ENCODE results near the gene RAB7A. TPM values are rescaled to one million over a fixed set of nuclear protein-coding genes. Genes with fewer than 3 reads are reported as not detected.

RAB7A gene
- polyA plus RNA-seq, 1 donor from 2014 or later: 42.4 TPM

DNA sequence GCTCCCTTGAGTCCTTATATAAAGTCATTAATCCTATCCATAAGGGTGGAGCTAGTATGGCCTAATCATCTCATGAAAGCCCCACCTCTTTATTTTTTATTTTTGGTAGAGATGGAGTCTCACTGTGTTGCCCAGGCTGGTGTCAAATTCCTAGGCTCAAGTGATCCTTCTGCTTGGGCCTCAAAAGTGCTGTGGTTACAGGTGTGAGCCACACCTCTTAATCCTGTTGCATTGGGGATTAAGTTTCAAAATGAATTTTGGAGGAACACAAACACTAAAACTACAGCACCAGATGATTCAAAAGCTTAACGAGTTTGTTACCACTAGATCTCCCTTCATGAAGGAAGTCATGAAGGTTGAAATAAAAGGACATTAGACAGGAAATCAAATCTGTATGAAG is 27.7 kb downstream of the RAB7A start:
- Histone ChIP-seq H3K36me3 (ENCODE audit: insufficient read depth, low read length) (no peaks in the 10 kb centered on the region), H2AFZ (ENCODE audit: low read depth, low read length) (no peak overlapping the region), H3K9ac (ENCODE audit: low read length) (no peak overlapping the region), H3K27ac (ENCODE audit: low read length) (no peak overlapping the region), H3K27me3 (ENCODE audit: insufficient read depth, low read depth, low read length) (no peaks in the 10 kb centered on the region), H3K4me3 (ENCODE audit: low read length) (no peak overlapping the region), H3K79me2 (replicated peaks; ENCODE audit: insufficient read depth, low read length) (peaks cover 15% of the 10 kb centered on the region), H3K4me2 (ENCODE audit: low read length) (no peak overlapping the region), H3K9me2 (ENCODE audit: insufficient read depth, low read length) (no peaks in the 10 kb centered on the region), H3K9me3 (ENCODE audit: low read length) (no peaks in the 10 kb centered on the region), H3F3A (ENCODE audit: insufficient read depth, low read length, poor library complexity, severe bottlenecking) (no peaks in the 10 kb centered on the region), H4K20me1 (ENCODE audit: insufficient read depth) (no peaks in the 10 kb centered on the region)
- TF ChIP-seq SMC3 (conservative IDR thresholded peaks at IDR 0.05; ENCODE audit: poor library complexity) (no peak), EZH2 (IDR thresholded peaks at IDR 0.05; ENCODE audit: borderline replicate concordance, insufficient read depth, low read length, poor library complexity, severe bottlenecking) (no peak), REST (IDR thresholded peaks at IDR 0.05; ENCODE audit: borderline replicate concordance) (no peak), POLR2AphosphoS5 (IDR thresholded peaks at IDR 0.05) (no peak)

- Histone ChIP-seq H3K27ac (ENCODE audit: low read length) (no peak overlapping the region), H3K36me3 (ENCODE audit: insufficient read depth, low read length) (no peaks in the 10 kb centered on the region), H3K9me2 (ENCODE audit: insufficient read depth, low read length) (no peaks in the 10 kb centered on the region), H3K4me3 (ENCODE audit: low read length) (no peak overlapping the region), H3K27me3 (ENCODE audit: insufficient read depth, low read depth, low read length) (no peaks in the 10 kb centered on the region), H3F3A (ENCODE audit: insufficient read depth, low read length, poor library complexity, severe bottlenecking) (no peaks in the 10 kb centered on the region), H2AFZ (ENCODE audit: low read depth, low read length) (no peak overlapping the region), H3K79me2 (replicated peaks; ENCODE audit: insufficient read depth, low read length) (peaks cover 19% of the 10 kb centered on the region), H3K9me3 (ENCODE audit: low read length) (no peaks in the 10 kb centered on the region), H3K4me2 (ENCODE audit: low read length) (no peak overlapping the region), H3K9ac (ENCODE audit: low read length) (no peak overlapping the region), H4K20me1 (ENCODE audit: insufficient read depth) (no peaks in the 10 kb centered on the region)
- TF ChIP-seq MXI1 (conservative IDR thresholded peaks at IDR 0.05; ENCODE audit: poor library complexity, severe bottlenecking) (no peak), RAD21 (conservative IDR thresholded peaks at IDR 0.05) (no peak), REST (IDR thresholded peaks at IDR 0.05; ENCODE audit: borderline replicate concordance) (no peak), POLR2AphosphoS5 (IDR thresholded peaks at IDR 0.05) (no peak), TAF1 (IDR thresholded peaks at IDR 0.05; ENCODE audit: low read depth) (no peak), EP300 (conservative IDR thresholded peaks at IDR 0.05; ENCODE audit: poor library complexity, severe bottlenecking) (no peak), SMC3 (conservative IDR thresholded peaks at IDR 0.05; ENCODE audit: poor library complexity) (no peak), EZH2 (IDR thresholded peaks at IDR 0.05; ENCODE audit: borderline replicate concordance, insufficient read depth, low read length, poor library complexity, severe bottlenecking) (no peak)
- TF ChIP-seq, protein P1, sequence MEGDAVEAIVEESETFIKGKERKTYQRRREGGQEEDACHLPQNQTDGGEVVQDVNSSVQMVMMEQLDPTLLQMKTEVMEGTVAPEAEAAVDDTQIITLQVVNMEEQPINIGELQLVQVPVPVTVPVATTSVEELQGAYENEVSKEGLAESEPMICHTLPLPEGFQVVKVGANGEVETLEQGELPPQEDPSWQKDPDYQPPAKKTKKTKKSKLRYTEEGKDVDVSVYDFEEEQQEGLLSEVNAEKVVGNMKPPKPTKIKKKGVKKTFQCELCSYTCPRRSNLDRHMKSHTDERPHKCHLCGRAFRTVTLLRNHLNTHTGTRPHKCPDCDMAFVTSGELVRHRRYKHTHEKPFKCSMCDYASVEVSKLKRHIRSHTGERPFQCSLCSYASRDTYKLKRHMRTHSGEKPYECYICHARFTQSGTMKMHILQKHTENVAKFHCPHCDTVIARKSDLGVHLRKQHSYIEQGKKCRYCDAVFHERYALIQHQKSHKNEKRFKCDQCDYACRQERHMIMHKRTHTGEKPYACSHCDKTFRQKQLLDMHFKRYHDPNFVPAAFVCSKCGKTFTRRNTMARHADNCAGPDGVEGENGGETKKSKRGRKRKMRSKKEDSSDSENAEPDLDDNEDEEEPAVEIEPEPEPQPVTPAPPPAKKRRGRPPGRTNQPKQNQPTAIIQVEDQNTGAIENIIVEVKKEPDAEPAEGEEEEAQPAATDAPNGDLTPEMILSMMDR (IDR thresholded peaks at IDR 0.05; ENCODE audit: poor library complexity, severe bottlenecking): no peak
Observed at GRCh38 chr3:128760042-128760441, 34.1 kb downstream of the RAB7A start.

All from neural cell (in vitro differentiated cells).